ENCODE data around the gene ENTPD8.

- TF ChIP-seq POLR2A (IDR thresholded peaks at IDR 0.05; ENCODE audit: low read depth, low read length) (no peak), POLR2AphosphoS5 (IDR thresholded peaks at IDR 0.05; ENCODE audit: low read depth, low read length) (no peak), TAF1 (IDR thresholded peaks at IDR 0.05; ENCODE audit: borderline replicate concordance, low read depth, low read length) (no peak)
Observed at GRCh38 chr9:137432687-137433348, 8.3 kb downstream of the ENTPD8 start.

Measured in GM12892 (cell line).